GM20000 (cell line): Measurements from ENCODE around the gene DAAM2.

Experiments used
- DNase-seq: peaks from one replicate; pipeline ENCODE4 v3.0.0; 2012; ENCODE audit warnings: low spot score
- TF ChIP-seq, protein P1 (sequence below): IDR thresholded peaks from 2 replicates; pipeline ENCODE4 v1.5.1; 2012; ENCODE audit warnings: mild to moderate bottlenecking, control low read depth; ENCODE audit errors: extremely low read depth, missing control alignments

Gene DAAM2

DNA sequence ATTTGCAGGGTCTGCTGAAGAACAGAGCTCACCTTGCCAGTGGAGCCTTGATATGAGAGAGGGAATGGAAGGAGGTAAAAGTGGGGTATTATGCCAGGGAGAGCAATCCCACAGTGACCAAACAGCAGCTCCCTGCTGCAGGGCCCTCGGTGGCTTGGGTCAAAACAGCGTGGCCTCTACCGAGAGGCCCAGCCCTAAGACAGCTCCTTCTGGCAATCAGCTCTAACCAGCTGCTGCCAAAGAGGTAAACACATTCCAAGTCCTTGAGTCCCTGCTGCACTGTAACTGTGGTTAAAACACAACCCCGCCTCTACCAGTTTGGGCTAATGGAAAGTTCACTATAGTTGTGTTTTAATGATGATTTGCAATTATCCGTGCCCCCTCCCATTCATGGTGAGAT lies 1.4 kb upstream of the DAAM2 start:
- TF ChIP-seq, protein P1, sequence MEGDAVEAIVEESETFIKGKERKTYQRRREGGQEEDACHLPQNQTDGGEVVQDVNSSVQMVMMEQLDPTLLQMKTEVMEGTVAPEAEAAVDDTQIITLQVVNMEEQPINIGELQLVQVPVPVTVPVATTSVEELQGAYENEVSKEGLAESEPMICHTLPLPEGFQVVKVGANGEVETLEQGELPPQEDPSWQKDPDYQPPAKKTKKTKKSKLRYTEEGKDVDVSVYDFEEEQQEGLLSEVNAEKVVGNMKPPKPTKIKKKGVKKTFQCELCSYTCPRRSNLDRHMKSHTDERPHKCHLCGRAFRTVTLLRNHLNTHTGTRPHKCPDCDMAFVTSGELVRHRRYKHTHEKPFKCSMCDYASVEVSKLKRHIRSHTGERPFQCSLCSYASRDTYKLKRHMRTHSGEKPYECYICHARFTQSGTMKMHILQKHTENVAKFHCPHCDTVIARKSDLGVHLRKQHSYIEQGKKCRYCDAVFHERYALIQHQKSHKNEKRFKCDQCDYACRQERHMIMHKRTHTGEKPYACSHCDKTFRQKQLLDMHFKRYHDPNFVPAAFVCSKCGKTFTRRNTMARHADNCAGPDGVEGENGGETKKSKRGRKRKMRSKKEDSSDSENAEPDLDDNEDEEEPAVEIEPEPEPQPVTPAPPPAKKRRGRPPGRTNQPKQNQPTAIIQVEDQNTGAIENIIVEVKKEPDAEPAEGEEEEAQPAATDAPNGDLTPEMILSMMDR = no peak
- no peak for DNase-seq

DNA sequence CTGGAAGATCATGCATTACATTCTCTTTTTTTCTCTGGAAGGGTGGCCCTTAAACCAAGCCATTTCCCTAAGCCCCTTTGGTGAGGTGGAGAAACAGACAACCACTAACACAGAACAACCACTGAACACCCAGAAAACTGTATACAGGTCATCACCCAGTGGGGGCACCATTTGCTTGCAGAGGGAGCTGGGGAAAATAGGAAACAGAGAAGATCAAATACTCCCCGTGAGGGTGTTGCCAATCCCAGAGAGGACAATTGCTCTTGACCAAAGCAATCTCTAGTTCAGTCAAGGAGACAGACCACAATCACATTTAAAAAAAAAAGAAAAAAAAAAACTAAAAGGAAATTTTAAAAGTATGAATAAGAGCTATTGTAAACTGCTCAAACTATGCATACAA lies 865 bp upstream of the DAAM2 start:
- TF ChIP-seq, protein P1 = no peak
- DNase-seq = no peak

- DNase-seq = no peak
- TF ChIP-seq, protein P1 = no peak
Observed at GRCh38 chr6:39792540-39793450, 619 bp downstream of the DAAM2 start.

- no peak for DNase-seq
- TF ChIP-seq, protein P1 = no peak
Observed at GRCh38 chr6:39793516-39793915, 1.3 kb downstream of the DAAM2 start.

DNA sequence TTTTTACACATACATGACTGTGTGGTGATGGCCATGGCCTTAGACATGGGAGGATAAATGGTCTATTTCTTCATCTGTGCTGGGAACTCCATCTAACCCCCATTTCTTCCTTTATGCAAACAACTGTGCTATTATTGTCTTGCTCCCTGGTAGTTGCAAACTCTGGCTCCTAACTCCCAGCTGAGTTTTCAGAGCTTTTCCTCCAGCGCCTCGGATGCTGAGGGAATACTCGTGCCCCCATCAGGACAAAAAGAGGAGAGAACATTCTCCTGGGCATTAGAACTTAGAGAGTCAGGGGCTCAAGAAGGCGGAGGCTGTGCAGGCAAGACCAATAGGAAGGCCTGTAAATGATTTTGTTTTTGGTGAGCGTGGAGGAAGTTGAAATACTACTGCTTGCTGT lies 2.1 kb downstream of the DAAM2 start:
- TF ChIP-seq, protein P1 = no peak
- DNase-seq = no peak

GRCh38 chr6:39797751-39798150 lies 5.6 kb downstream of the DAAM2 start:
- DNase-seq = no peak
- TF ChIP-seq, protein P1 = no peak
